GM12874 (cell line): Measurements from ENCODE around the gene FHOD1.

ENCODE experiments used
- TF ChIP-seq, protein P1 (sequence below): IDR thresholded peaks from 2 replicates; pipeline ENCODE4 v1.5.1; 2011; ENCODE audit warnings: low read depth, mild to moderate bottlenecking, control low read depth, low read length, moderate library complexity; ENCODE audit not compliant: insufficient read depth

Gene FHOD1

DNA sequence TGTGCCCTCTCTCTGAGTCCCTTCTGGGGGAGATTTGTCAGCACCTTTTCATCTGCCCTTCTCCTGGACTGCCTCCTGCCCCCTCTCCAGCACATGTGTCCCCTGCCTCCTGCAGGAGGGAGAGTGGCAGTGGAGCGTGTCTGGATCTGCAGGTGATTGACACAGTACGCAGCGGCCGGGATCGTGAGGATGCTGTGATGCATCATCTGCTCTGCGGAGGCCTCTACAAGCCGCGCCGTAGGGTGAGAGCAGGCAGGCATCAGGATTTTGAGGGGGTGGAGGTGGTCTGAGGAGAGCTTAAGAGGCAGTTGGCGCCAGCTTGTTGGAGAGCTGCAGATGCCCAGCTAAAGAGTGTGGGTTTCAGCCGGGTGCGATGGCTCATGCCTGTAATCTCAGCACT lies 12.4 kb upstream of the FHOD1 start:
- TF ChIP-seq, protein P1, sequence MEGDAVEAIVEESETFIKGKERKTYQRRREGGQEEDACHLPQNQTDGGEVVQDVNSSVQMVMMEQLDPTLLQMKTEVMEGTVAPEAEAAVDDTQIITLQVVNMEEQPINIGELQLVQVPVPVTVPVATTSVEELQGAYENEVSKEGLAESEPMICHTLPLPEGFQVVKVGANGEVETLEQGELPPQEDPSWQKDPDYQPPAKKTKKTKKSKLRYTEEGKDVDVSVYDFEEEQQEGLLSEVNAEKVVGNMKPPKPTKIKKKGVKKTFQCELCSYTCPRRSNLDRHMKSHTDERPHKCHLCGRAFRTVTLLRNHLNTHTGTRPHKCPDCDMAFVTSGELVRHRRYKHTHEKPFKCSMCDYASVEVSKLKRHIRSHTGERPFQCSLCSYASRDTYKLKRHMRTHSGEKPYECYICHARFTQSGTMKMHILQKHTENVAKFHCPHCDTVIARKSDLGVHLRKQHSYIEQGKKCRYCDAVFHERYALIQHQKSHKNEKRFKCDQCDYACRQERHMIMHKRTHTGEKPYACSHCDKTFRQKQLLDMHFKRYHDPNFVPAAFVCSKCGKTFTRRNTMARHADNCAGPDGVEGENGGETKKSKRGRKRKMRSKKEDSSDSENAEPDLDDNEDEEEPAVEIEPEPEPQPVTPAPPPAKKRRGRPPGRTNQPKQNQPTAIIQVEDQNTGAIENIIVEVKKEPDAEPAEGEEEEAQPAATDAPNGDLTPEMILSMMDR: no peak

DNA sequence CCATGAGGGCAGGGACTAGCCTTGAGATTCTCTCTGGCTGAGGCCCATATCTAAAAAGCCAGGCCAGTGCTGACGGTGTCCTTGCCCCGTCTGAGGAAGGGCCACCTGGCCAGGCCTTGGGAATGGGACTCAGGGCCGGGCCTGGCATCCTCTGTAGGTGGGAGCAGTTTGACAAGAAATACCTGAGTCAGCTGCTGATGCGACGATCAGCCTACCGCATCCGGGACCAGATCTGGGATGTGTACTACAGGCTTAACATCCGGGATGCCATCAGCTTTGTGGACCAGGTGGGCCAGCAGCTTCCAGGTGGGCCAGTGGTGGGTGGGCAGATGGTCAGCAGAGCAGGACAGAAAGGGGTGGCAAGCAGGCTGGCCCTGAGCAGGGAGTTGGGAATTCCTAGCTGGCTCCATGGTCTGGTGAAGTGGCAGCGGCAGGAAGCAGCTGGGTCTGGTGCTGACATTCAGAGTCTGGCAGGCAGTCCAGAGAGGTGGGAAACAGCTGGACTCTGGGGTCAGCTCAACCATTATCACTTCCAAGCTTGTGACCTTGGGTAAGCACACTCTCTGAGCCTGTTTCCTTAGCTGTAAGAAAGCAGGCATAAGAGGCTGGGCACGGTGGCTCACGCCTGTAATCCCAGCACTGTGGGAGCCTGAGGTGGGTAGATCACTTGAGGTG lies 11.0 kb upstream of the FHOD1 start:
- TF ChIP-seq, protein P1: no peak

GRCh38 chr16:67257486-67258160 lies 10.3 kb upstream of the FHOD1 start:
- TF ChIP-seq, protein P1: no peak

DNA sequence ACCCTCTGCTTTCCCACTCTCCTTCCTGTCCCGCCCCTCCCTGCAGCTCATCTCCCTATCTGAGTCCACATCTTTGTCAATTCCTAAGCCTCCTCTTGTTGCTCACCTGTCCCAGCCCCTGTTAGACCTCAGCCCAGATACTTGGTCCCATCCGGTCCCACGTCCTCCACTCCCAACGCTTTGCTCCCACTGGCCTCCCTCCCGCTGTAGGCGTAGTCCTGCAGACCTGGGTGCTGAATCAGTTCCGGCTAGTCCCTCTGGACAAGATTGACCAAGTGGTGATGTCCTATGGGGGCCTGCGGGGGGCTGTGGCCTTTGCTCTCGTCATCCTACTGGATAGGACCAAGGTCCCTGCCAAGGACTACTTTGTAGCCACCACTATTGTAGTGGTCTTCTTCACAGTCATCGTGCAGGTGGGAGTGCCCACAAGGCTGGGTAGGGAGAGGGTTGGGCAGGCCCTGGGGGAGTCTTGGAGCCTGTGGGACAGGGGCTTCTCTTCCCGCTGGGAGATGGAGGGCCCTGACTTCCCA lies 9.5 kb upstream of the FHOD1 start:
- TF ChIP-seq, protein P1: no peak

GRCh38 chr16:67255553-67256221 lies 8.4 kb upstream of the FHOD1 start:
- TF ChIP-seq, protein P1: no peak

DNA sequence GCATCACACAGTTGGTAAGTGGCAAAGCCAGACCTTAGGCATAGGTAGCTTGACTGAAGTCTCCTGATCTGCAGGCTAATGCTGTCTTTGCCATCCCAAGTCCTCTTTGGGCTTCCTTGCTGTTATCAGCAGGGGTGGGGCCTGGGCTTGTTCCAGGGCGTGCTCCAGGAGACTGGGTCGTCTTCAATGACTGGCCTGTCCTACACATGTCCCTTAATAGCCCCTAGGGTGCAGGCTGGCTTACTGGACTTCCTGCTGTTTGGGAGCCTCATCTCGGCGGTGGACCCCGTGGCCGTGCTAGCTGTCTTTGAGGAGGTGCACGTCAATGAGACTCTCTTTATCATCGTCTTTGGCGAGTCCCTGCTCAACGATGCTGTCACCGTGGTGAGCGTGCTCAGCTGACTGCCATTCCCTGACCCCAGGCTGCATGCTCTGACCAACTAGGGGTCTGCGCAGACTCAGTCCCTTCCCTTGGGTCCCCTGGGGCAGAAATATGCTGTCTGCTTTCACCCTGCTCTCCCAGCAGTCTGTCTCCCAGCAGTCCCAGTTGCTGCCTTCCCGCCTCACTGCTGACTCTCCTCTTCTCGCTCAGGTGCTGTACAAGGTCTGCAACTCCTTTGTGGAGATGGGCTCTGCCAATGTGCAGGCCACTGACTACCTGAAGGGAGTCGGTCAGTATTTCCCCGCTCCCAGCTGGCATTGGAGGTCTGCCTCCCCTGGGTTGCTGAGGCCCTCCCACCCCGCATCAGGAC lies 7.7 kb upstream of the FHOD1 start:
- TF ChIP-seq, protein P1: no peak
